K562 (cell line): ENCODE measurements around the gene XRRA1. TPM values are rescaled to one million over a fixed set of nuclear protein-coding genes. Genes with fewer than 3 reads are reported as not detected.
A peak's percentile ranks its signal among the peaks of the same experiment; 100 is the strongest.

Source experiments
- BRD9 ChIP-seq: fragments of 450-650 bp; IDR thresholded peaks from 2 replicates; pipeline ENCODE4 v1.6.1; 2018; ENCODE audit warnings: low read depth; ENCODE audit not compliant: partially characterized antibody
- CBX2 ChIP-seq: fragments of 200-600 bp; sonication (generic); IDR thresholded peaks from one replicate; pipeline ENCODE4 v1.6.1; 2012; ENCODE audit warnings: mild to moderate bottlenecking, low read length, inconsistent platforms; ENCODE audit not compliant: insufficient read depth, poor library complexity, severe bottlenecking
- CEBPG ChIP-seq, 3 experiments: fragments of 200-800 bp in 1 of 3; sonication (Bioruptor generic) in 1 of 3; sonication (generic) in 1 of 3; formaldehyde crosslinking in 1 of 3; IDR thresholded peaks in 2 of 3; conservative IDR thresholded peaks in 1 of 3; 2 replicates each; pipeline versions ENCODE4 v1.6.1 to v1.8.0; 2016 to 2022; ENCODE audit warnings: missing compliant biosample characterization in 2 of 3, missing genetic modification characterization in 2 of 3, mild to moderate bottlenecking in 1 of 3, missing genetic modification reagents in 1 of 3
- DPF2 ChIP-seq: fragments of 450-650 bp; IDR thresholded peaks from 2 replicates; pipeline ENCODE4 v1.6.1; 2016
- SMARCA4 ChIP-seq: fragments of 450-650 bp; IDR thresholded peaks from 2 replicates; pipeline ENCODE4 v1.6.1; 2016
- SMARCA5 ChIP-seq: fragments of 450-650 bp; IDR thresholded peaks from 2 replicates; pipeline ENCODE4 v1.6.1; 2016
- TBP ChIP-seq: optimal IDR thresholded peaks from 2 replicates; pipeline ENCODE3; 2011; ENCODE audit warnings: low read depth, low read length, improper control_type of control experiment
- ZNF175 ChIP-seq: fragments of 200-800 bp; sonication (Bioruptor generic); IDR thresholded peaks from 2 replicates; pipeline ENCODE4 v1.6.1; 2016; ENCODE audit warnings: low read depth, mild to moderate bottlenecking, missing genetic modification characterization, missing compliant biosample characterization
- ZNF431 ChIP-seq: sonication (generic); formaldehyde crosslinking; IDR thresholded peaks from 2 replicates; pipeline ENCODE4 v1.8.0; 2022; ENCODE audit warnings: mild to moderate bottlenecking, missing genetic modification reagents
- ZNF507 ChIP-seq: conservative IDR thresholded peaks from 2 replicates; pipeline ENCODE4 v1.6.1; 2017; ENCODE audit warnings: missing genetic modification characterization, missing compliant biosample characterization
- polyA plus RNA-seq, 8 experiments: library from polyadenylated mRNA; depleted of rRNA in 4 of 8; stranded (reverse) in 5 of 8; unstranded in 3 of 8; fragments of >200 nt; fragmentation: Nextera tagmentation in 2 of 8; fragmentation: Illumina TruSeq in 1 of 8; extraction: Ambion mirVana in 2 of 8; extraction: Trizol in 1 of 8; gene quantifications; 2 replicates each; pipeline versions ENCODE4 v1.2.1 to v1.2.3, GENCODE V29; 2011 to 2014; ENCODE audit warnings: inconsistent platforms in 1 of 8, missing spikeins in 1 of 8
- total RNA-seq, 7 experiments: library from RNA; depleted of rRNA in 6 of 7; stranded (reverse); fragments of >200 nt in 6 of 7; fragmentation: Illumina TruSeq in 2 of 7; extraction: Trizol in 2 of 7; gene quantifications; 2 replicates each; pipeline versions ENCODE4 v1.2.1 to v1.2.3, GENCODE V29; 2011 to 2021; ENCODE audit warnings: low replicate concordance in 1 of 7
- TF ChIP-seq, protein P1 (sequence below): fragments of 450-650 bp; formaldehyde crosslinking; IDR thresholded peaks from 2 replicates; pipeline ENCODE4 v1.4.0; 2020; ENCODE audit warnings: mild to moderate bottlenecking, moderate library complexity
- TF ChIP-seq, protein P2 (sequence below): fragments of 450-650 bp; IDR thresholded peaks from 2 replicates; pipeline ENCODE4 v1.6.1; 2016; ENCODE audit warnings: mild to moderate bottlenecking, moderate library complexity
- TF ChIP-seq, protein P3 (sequence below), 2 experiments: IDR thresholded peaks; 2 replicates each; pipeline ENCODE4 v1.6.1; 2011; ENCODE audit warnings: borderline replicate concordance in 1 of 2, control low read depth in 1 of 2, low read depth in 1 of 2, low read length in 1 of 2, mild to moderate bottlenecking in 1 of 2, mixed read lengths in 1 of 2, moderate library complexity in 1 of 2; ENCODE audit not compliant: insufficient read depth in 1 of 2, insufficient read length in 1 of 2, poor library complexity in 1 of 2, severe bottlenecking in 1 of 2; ENCODE audit errors: extremely low read depth in 1 of 2

Gene XRRA1
- total and polyA plus RNA-seq, 9 of the 15 experiments (the other 6 are each of a cell fraction or from before 2014, with no cell fraction given) = 5.0 to 22.5 (median 16.0) TPM

DNA sequence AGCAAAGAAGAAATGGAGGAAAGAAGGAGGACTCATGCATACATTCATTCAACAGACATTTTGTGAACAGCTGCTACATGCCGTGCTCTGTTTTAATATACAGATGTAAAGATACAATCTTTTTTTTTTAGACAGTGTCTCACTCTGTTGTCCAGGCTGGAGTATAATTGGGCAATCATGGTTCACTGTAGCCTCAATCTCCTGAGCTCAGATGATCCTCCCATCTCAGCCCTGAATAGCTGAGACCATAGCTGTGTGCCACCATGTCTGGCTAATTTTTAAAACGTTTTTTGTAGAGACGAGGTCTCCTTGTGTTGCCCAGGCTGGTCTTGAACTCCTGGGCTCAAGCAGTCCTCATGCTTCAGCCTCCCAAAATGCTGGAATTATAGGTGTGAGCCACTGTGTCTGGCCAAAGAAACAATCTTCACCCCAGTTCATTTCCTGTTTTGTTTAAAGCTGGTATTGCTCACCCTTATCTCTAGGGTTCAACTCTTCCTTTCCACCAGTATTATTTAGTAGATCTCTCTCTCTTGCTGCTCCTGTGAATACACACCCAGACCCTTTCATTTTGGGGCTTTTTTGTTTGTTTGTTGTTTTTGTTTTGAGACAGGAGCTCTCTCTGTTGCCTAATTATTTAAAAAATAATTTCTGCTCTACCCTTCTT, 130.5 kb downstream of the XRRA1 start (continued):
- TF ChIP-seq, protein P1, sequence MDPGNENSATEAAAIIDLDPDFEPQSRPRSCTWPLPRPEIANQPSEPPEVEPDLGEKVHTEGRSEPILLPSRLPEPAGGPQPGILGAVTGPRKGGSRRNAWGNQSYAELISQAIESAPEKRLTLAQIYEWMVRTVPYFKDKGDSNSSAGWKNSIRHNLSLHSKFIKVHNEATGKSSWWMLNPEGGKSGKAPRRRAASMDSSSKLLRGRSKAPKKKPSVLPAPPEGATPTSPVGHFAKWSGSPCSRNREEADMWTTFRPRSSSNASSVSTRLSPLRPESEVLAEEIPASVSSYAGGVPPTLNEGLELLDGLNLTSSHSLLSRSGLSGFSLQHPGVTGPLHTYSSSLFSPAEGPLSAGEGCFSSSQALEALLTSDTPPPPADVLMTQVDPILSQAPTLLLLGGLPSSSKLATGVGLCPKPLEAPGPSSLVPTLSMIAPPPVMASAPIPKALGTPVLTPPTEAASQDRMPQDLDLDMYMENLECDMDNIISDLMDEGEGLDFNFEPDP (CRISPR knock-in tag) = no peak
- TF ChIP-seq CBX2 = no peak
- TF ChIP-seq ZNF431 = no peak
- no peak for TF ChIP-seq CEBPG (CRISPR knock-in tag; IDR thresholded peaks at IDR 0.05)
- TF ChIP-seq CEBPG (tag; conservative IDR thresholded peaks at IDR 0.05 in 1 of 2, IDR thresholded peaks at IDR 0.05 in 1 of 2) = peak in 1 of 2 experiments; percentile 36; a peak in 1 of 4 replicates
- TF ChIP-seq BRD9 = no peak
- 0 out of 2 replicates have a peak, but pooled peaks have one; percentile 34 for TF ChIP-seq SMARCA5
- TF ChIP-seq ZNF175 (CRISPR knock-in tag) = 0 out of 2 replicates have a peak, but pooled peaks have one; percentile 52
- TF ChIP-seq SMARCA4 = peak; percentile 46; the same call in 1 of the 2 replicates
- TF ChIP-seq TBP = no peak
- TF ChIP-seq, protein P2, sequence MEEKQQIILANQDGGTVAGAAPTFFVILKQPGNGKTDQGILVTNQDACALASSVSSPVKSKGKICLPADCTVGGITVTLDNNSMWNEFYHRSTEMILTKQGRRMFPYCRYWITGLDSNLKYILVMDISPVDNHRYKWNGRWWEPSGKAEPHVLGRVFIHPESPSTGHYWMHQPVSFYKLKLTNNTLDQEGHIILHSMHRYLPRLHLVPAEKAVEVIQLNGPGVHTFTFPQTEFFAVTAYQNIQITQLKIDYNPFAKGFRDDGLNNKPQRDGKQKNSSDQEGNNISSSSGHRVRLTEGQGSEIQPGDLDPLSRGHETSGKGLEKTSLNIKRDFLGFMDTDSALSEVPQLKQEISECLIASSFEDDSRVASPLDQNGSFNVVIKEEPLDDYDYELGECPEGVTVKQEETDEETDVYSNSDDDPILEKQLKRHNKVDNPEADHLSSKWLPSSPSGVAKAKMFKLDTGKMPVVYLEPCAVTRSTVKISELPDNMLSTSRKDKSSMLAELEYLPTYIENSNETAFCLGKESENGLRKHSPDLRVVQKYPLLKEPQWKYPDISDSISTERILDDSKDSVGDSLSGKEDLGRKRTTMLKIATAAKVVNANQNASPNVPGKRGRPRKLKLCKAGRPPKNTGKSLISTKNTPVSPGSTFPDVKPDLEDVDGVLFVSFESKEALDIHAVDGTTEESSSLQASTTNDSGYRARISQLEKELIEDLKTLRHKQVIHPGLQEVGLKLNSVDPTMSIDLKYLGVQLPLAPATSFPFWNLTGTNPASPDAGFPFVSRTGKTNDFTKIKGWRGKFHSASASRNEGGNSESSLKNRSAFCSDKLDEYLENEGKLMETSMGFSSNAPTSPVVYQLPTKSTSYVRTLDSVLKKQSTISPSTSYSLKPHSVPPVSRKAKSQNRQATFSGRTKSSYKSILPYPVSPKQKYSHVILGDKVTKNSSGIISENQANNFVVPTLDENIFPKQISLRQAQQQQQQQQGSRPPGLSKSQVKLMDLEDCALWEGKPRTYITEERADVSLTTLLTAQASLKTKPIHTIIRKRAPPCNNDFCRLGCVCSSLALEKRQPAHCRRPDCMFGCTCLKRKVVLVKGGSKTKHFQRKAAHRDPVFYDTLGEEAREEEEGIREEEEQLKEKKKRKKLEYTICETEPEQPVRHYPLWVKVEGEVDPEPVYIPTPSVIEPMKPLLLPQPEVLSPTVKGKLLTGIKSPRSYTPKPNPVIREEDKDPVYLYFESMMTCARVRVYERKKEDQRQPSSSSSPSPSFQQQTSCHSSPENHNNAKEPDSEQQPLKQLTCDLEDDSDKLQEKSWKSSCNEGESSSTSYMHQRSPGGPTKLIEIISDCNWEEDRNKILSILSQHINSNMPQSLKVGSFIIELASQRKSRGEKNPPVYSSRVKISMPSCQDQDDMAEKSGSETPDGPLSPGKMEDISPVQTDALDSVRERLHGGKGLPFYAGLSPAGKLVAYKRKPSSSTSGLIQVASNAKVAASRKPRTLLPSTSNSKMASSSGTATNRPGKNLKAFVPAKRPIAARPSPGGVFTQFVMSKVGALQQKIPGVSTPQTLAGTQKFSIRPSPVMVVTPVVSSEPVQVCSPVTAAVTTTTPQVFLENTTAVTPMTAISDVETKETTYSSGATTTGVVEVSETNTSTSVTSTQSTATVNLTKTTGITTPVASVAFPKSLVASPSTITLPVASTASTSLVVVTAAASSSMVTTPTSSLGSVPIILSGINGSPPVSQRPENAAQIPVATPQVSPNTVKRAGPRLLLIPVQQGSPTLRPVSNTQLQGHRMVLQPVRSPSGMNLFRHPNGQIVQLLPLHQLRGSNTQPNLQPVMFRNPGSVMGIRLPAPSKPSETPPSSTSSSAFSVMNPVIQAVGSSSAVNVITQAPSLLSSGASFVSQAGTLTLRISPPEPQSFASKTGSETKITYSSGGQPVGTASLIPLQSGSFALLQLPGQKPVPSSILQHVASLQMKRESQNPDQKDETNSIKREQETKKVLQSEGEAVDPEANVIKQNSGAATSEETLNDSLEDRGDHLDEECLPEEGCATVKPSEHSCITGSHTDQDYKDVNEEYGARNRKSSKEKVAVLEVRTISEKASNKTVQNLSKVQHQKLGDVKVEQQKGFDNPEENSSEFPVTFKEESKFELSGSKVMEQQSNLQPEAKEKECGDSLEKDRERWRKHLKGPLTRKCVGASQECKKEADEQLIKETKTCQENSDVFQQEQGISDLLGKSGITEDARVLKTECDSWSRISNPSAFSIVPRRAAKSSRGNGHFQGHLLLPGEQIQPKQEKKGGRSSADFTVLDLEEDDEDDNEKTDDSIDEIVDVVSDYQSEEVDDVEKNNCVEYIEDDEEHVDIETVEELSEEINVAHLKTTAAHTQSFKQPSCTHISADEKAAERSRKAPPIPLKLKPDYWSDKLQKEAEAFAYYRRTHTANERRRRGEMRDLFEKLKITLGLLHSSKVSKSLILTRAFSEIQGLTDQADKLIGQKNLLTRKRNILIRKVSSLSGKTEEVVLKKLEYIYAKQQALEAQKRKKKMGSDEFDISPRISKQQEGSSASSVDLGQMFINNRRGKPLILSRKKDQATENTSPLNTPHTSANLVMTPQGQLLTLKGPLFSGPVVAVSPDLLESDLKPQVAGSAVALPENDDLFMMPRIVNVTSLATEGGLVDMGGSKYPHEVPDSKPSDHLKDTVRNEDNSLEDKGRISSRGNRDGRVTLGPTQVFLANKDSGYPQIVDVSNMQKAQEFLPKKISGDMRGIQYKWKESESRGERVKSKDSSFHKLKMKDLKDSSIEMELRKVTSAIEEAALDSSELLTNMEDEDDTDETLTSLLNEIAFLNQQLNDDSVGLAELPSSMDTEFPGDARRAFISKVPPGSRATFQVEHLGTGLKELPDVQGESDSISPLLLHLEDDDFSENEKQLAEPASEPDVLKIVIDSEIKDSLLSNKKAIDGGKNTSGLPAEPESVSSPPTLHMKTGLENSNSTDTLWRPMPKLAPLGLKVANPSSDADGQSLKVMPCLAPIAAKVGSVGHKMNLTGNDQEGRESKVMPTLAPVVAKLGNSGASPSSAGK = 0 out of 2 replicates have a peak, but pooled peaks have one; percentile 26
- TF ChIP-seq, protein P3, sequence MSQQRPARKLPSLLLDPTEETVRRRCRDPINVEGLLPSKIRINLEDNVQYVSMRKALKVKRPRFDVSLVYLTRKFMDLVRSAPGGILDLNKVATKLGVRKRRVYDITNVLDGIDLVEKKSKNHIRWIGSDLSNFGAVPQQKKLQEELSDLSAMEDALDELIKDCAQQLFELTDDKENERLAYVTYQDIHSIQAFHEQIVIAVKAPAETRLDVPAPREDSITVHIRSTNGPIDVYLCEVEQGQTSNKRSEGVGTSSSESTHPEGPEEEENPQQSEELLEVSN (IDR thresholded peaks at IDR 0.05; ENCODE audit: borderline replicate concordance in 1 of 2, extremely low read depth in 1 of 2, insufficient read depth in 1 of 2, insufficient read length in 1 of 2, low read depth in 1 of 2, low read length in 1 of 2, poor library complexity in 1 of 2, severe bottlenecking in 1 of 2) = no peak
- peak; percentile 54 for TF ChIP-seq DPF2
- no peak for TF ChIP-seq ZNF507 (tag)
